ENCODE data around the gene RAB8A.
A peak's percentile ranks its signal among the peaks of the same experiment; 100 is the strongest.
"Not testable (repeated sequence)": the region's sequence is repeated elsewhere in the genome, so short reads cannot be mapped to it uniquely, and the experiment has no call there.

The RAB8A gene

DNA sequence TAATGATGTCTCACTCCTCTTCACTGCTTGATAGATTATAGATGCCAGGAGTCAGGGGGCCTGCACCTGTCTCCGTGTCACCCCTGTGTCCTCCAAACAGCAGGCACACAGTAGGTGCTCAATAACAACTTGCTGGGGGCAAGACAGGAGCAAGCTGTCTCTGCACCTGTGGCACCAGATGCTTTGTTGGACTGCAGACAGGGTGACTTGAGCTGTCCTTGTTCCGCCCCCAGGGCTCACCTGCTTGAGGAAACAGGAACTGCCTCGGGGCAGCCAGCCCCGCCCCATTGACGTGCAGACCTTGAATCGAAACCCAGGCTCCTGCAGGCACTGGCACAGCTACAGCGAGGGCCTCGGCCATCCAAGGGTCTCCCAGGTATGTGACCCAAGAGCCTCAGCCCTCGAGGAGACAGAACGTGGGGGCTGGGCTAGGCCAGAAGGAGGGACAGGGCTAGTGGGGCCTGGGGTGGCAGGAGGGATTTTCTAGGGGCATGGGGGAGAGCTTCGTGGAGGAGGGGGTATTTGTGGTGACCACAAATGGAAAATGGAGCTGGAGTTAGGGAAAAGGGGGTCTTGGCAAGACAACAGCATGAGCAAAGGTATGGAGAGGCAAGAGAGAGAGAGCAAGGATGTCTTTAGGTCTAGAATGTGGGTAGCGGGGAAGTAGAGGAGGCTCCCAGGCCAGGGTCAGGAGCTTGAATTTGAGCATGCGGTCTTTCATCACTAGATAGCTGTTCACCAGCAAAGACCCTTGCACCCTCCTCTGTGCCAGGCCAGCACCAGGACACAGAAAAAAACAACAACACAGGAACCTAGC, 31.9 kb downstream of the RAB8A start, which contains the start of gene HSH2D:
HSH2D (plus strand) TSS at position 287 of the 817 bp plus-strand sequence. CDS start 5,066 bp downstream, outside the sequence.
- DNase-seq = peak; percentile 77

DNA sequence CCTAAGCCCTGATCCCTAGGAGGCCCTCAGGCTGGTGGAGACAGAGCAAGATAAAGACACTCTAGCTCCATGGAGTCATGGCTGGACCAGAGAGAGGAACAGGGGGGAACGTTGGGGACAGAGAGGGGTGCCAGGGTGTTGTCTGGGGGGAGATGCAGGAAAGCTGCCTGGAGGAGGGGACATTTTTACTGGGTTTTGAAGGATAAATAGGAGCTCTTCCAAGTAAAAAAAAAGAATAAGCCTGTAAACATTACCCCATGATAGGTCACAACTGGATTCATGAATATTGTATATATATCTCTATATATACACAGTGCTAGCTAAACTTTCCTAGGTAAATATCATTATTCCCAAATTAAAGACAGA, 32.5 kb downstream of the RAB8A start:
- DNase-seq = no peak

GRCh38 chr19:16146112-16146511, 34.4 kb downstream of the RAB8A start:
- no peak for DNase-seq

GRCh38 chr19:16148443-16149229, 36.9 kb downstream of the RAB8A start:
- DNase-seq = no peak

GRCh38 chr19:16153582-16154336, 42.1 kb downstream of the RAB8A start:
- no peak for DNase-seq

GRCh38 chr19:16154557-16154956, 42.9 kb downstream of the RAB8A start:
- no peak for DNase-seq

GRCh38 chr19:16155128-16155527, 43.4 kb downstream of the RAB8A start:
- DNase-seq = no peak

DNA sequence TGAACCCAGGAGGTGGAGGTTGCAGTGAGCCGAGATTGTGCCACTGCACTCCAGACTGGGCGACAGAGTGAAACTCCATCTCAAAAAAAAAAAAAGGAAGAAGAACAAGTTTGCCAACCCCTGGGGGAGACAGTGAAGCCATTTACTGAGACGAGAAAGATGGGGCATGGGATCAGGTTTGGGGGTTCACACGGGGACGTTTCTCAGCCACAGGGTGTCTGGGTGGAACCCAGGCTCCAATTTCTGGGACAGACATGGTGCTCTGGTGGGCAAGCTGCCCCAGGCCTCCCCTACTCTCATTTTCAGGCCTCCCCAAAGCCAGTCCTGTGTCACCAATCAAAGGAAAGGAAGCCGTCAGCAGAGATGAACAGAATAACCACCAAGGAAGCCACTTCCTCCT, 45.2 kb downstream of the RAB8A start:
- no peak for DNase-seq

GRCh38 chr19:16157601-16158000, 45.9 kb downstream of the RAB8A start:
- no peak for DNase-seq

- DNase-seq = no peak
These were observed 48.0 kb downstream of the RAB8A start for GRCh38 chr19:16159655-16160054.

DNA sequence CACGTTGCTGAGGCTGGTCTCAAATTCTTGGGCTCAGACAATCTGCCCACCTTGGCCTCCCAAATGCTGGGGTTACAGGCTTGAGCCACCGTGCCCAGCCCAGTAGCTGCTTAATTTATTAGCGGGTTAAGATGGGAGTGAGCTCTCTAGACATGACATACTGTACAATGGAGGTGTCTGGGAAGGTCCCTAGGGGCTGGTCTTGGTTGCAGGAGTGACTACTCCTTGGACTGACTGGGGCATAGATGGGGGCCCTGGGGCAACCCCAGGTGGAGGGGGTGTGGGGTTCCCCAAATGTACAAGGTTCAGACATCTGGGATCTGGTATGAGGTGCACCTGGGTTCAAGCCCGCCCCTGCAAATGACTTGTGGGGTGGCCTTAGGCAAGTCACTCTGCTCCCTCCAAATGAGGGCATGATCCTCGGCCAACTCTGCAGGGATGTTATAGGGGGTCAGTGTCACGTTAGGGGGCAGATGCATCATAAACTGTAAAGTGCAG, 48.8 kb downstream of the RAB8A start:
- DNase-seq = no peak

GRCh38 chr19:16160943-16161560, 49.4 kb downstream of the RAB8A start:
- DNase-seq = peak; percentile 45

DNA sequence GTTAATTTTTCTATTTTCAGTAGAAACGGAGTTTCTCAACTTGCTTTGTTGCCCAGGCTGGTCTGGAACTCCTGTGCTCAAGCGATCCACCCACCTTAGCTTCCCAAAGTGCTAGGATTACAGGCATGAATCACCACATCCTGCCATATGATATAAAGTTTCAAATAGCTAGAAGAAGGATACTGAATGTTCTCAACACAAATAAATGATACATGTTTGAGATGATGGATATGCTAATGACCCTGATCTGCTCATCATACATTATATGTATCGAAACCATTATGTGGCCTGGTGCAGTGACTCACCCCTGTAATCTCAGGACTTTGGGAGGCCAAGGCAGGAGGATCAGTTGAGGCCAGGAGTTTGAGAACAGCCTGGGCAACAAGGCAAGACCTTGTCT, 50.2 kb downstream of the RAB8A start:
- peak; percentile 22 for DNase-seq

DNA sequence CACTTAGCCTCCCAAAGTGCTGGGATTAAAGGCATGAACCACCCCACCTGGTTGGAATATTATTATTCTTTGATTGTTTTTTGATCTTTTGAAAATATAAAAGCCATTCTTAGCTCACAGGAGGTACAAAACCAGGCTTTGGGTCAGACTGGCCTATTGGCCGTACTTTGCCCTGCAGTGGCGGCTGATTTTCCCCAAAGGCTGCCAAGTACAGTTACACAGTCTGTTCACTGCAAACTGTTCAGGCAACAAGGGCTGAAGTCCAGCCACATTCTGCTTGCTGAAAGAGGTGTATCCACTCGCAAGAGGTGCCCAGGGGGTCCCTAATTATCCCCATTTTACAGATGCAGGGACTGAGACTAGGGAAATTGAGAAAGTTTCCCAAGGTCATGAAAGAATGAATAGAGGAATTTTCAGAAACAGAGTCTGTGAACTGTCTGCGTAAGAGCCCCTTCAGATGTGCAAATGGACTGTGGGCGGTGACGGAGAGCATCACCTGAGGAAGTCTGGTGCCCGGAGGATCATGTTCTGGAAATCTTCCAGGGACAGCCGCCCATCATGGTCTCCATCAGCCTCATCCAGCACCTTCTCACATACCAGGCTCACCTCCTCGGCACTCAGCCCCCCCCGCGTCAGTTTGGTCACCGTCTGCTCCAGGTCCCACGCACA, 52.7 kb downstream of the RAB8A start:
- DNase-seq = no peak

DNA sequence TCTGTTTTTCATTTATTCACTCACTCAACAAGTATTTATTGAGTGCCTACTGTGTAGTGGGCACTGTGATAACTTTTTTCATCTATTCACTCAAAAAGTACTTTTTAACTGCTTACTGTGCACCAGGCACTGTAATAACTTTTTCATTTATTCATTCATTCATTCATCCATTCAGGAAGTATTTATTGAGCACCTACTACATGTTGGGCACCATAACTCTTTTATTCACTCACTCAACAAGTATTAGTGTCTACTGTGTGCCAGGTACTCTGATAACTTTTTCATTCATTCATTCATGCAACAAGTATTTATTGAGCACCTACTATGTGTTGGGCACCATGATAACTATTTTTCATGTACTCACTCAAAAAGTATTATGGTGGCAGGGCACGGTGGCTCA, 54.7 kb downstream of the RAB8A start:
- DNase-seq = no peak

GRCh38 chr19:16167055-16167454, 55.4 kb downstream of the RAB8A start:
- no peak for DNase-seq

- DNase-seq = no peak
These were observed 56.9 kb downstream of the RAB8A start for GRCh38 chr19:16168465-16169081.

DNA sequence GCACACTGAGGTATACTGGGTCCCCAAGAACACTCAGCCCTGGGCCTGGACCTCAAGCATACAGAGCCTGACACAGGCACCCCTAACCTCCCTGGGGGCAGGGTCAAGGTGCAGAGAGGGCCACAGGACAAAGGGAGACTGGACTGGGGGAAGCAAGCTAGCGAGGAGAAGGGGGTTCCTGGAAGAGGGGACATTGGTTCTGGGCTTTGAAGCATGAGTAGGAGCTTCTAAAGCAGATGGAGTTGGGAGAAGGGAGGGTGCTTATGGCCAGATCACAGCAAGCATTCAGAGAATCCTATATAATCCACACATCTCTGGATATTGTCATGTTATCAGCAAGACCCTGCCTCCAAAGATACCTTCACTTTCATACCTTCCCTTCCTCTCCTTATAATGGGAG, 58.4 kb downstream of the RAB8A start:
- no peak for DNase-seq

- no peak for DNase-seq
These were observed 64.3 kb downstream of the RAB8A start for GRCh38 chr19:16175954-16176353.

DNA sequence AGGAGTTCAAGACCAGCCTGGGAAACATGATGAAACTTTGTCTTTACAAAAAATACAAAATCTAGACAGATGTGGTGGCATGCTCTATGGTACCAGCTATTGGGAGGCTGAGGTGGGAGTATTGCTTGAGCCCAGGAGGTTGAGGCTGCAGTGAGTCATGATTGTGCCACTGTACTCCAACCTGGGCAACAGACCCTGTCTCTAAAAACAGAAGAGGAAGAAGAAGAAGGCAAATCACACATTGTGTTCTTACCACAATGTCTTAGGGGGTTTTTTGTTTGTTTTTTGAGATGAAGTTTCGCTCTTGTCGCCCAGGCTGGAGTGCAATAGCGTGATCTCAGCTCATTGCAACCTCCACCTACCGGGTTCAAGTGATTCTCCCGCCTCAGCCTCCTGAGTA, 67.2 kb downstream of the RAB8A start:
- not testable (repeated sequence) for DNase-seq

- no peak for DNase-seq
These were observed 68.9 kb downstream of the RAB8A start for GRCh38 chr19:16180611-16181010.

Measured in activated naive CD4-positive, alpha-beta T cell treated with Interleukin-2 at 50 U/mL for 16 hours (primary cell).